22Rv1 (cell line): ENCODE data around the gene MAP1LC3A.

ENCODE experiments used
- CTCF ChIP-seq: fragments of 450-650 bp; IDR thresholded peaks from 2 replicates; pipeline ENCODE4 v1.5.1; 2017; ENCODE audit warnings: mild to moderate bottlenecking
- ZFX ChIP-seq: fragments of 450-650 bp; IDR thresholded peaks from 2 replicates; pipeline ENCODE4 v1.6.1; 2017; ENCODE audit warnings: antibody characterized with exemption, borderline replicate concordance

- TF ChIP-seq CTCF: no peak
- TF ChIP-seq ZFX: no peak
Measured at GRCh38 chr20:34560141-34560523, 1.6 kb downstream of the MAP1LC3A start.
